Activated B cell treated with CpG ODN at 0.5 μM for 24 hours (primary cell): ENCODE measurements around the gene HHATL. TPM values are rescaled to one million over a fixed set of nuclear protein-coding genes. Genes with fewer than 3 reads are reported as not detected.

Experiments used
- ATAC-seq: fragments of 200-7000 bp; cut with Tn5 transposase; one replicate; pipeline ENCODE4 v1.10.0; 2021; ENCODE audit warnings: low read depth, mild to moderate bottlenecking, moderate library complexity
- CTCF ChIA-PET: fragments of 350-600 bp; sonication (Branson Sonifier 250); formaldehyde crosslinking; loops from one replicate; lab custom pipeline; 2021; ENCODE audit warnings: antibody characterized with exemption; lab: Charles Lee
- POLR2A ChIA-PET: fragments of 350-600 bp; sonication (Branson Sonifier 250); formaldehyde crosslinking; loops from one replicate; lab custom pipeline; 2021; ENCODE audit warnings: antibody characterized with exemption; lab: Charles Lee
- DNase-seq: peaks from one replicate; pipeline ENCODE4 v3.0.0; 2022
- H3K27ac Mint-ChIP-seq: one replicate; pipeline ENCODE4 v1.8.0; 2020; ENCODE audit warnings: mixed read lengths
- H3K27me3 Mint-ChIP-seq: one replicate; pipeline ENCODE4 v1.8.0; 2021; ENCODE audit warnings: mixed read lengths
- H3K36me3 Mint-ChIP-seq: one replicate; pipeline ENCODE4 v1.8.0; 2021; ENCODE audit warnings: low read depth, mixed read lengths
- H3K4me1 Mint-ChIP-seq: one replicate; pipeline ENCODE4 v1.8.0; 2021; ENCODE audit warnings: mixed read lengths
- H3K4me3 Mint-ChIP-seq: one replicate; pipeline ENCODE4 v1.8.0; 2020; ENCODE audit warnings: mild to moderate bottlenecking, mixed read lengths
- H3K9me3 Mint-ChIP-seq: one replicate; pipeline ENCODE4 v1.8.0; 2020; ENCODE audit warnings: mixed read lengths
- intact Hi-C: fragments of 100-400 bp; cut with micrococcal nuclease; formaldehyde crosslinking; loops from one replicate; pipeline ENCODE4 v1.15.1; 2024
- total RNA-seq: library from RNA; stranded (reverse); gene quantifications from 2 replicates; pipeline ENCODE4 v1.2.3, GENCODE V29; 2022
- TF ChIP-seq, protein P1 (sequence below): fragments of 200-600 bp; IDR thresholded peaks from one replicate; pipeline ENCODE4 v1.8.0; 2022; ENCODE audit warnings: antibody characterized with exemption, mild to moderate bottlenecking

The HHATL gene
- total RNA-seq, 1 donor from 2014 or later, result not detected

DNA sequence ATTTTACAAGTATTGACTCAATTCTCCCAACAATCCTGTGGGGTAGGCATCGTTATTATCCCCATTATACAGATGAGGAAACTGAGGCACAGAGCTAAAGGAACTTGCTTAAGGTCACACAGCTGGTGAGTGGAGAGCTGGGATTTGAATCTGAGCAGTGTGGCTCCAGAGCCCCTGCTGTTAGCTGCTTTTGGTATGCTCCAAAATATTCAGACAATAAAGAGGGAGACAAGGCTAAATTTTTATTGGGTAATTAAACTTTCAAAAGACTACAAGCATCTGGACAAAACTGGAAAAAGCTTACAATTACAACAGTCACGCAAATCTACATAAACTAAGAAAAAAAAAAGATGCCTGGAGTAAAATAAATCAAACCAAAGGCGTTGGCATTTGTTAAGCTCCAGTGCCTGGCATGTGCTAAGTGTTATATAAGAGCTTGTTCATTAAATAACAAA lies 42.7 kb upstream of the HHATL start:
- H3K4me1 Mint-ChIP-seq, result peaks cover 9% of the 10 kb centered on the region
- H3K27ac Mint-ChIP-seq, result no peak overlapping the region
- POLR2A ChIA-PET, result no interaction called here
- H3K36me3 Mint-ChIP-seq, result no peaks in the 10 kb centered on the region
- ATAC-seq (no peak), DNase-seq (no peak)
- CTCF ChIA-PET, result interaction anchor here (1.2 to 3.0 kb wide), 7 partner anchors 11 to 173 kb away, joined by 3 to 16 read pairs (median 5); partner anchors contain the start of genes SEC22C and SS18L2
- intact Hi-C loops, result loop anchor here (2.0 to 10.0 kb wide), 3 partner anchors 27 to 501 kb away; partner anchors contain the start of gene CCDC13
- H3K27me3 Mint-ChIP-seq, result no peaks in the 10 kb centered on the region
- TF ChIP-seq, protein P1, sequence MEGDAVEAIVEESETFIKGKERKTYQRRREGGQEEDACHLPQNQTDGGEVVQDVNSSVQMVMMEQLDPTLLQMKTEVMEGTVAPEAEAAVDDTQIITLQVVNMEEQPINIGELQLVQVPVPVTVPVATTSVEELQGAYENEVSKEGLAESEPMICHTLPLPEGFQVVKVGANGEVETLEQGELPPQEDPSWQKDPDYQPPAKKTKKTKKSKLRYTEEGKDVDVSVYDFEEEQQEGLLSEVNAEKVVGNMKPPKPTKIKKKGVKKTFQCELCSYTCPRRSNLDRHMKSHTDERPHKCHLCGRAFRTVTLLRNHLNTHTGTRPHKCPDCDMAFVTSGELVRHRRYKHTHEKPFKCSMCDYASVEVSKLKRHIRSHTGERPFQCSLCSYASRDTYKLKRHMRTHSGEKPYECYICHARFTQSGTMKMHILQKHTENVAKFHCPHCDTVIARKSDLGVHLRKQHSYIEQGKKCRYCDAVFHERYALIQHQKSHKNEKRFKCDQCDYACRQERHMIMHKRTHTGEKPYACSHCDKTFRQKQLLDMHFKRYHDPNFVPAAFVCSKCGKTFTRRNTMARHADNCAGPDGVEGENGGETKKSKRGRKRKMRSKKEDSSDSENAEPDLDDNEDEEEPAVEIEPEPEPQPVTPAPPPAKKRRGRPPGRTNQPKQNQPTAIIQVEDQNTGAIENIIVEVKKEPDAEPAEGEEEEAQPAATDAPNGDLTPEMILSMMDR, result no peak
- H3K4me3 Mint-ChIP-seq, result no peak overlapping the region
- no peaks in the 10 kb centered on the region for H3K9me3 Mint-ChIP-seq

DNA sequence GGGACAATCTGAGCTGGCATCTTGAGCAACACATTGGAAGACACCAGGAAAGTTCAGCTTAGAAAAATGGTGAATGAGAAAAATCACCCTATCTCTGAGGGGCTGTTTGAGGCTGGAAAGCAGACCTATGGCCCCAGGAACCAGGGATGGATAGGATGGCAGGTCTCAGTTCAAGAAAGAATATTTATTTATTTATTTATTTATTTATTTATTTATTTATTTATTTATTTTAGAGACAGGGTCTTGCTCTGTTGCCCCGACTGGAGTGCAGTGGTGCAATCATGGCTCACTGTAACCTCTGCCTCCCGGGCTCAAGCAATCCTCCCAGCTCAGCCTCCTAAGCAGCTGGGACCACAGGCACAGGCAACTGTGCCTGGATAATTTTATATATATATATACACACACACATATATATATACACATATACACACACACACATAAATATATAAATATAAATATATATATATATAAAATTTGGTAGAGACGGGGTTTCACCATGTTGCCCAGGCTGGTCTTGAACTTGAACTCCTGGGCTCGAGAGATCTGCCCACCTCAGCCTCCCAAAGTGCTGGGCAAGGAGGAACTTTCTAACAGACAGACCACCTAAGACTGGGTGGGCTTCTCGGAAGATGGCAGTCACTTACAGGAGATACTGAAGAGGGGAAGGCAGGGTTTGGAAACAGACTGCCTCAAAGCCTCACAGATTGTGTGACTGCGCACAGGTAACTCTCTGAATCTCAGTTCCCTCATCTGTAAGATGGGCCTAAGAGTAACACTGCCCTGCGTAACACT lies 40.8 kb upstream of the HHATL start:
- H3K36me3 Mint-ChIP-seq, result no peaks in the 10 kb centered on the region
- DNase-seq, result no peak
- H3K27ac Mint-ChIP-seq, result no peak overlapping the region
- no peak for ATAC-seq
- H3K9me3 Mint-ChIP-seq, result no peaks in the 10 kb centered on the region
- intact Hi-C loops, result loop anchor here (5.0 to 10.0 kb wide), 2 partner anchors 81 to 499 kb away; no protein-coding TSS in a partner anchor
- TF ChIP-seq, protein P1, result no peak
- H3K4me3 Mint-ChIP-seq, result no peak overlapping the region
- H3K27me3 Mint-ChIP-seq, result no peaks in the 10 kb centered on the region
- peaks cover 25% of the 10 kb centered on the region for H3K4me1 Mint-ChIP-seq
- CTCF ChIA-PET, result interaction anchor here (1.0 to 3.0 kb wide), 8 partner anchors 13 to 195 kb away, joined by 3 to 16 read pairs (median 3); partner anchors contain the start of gene SEC22C
- POLR2A ChIA-PET, result interaction anchor here (1.0 kb wide), 1 partner anchor 161 kb away, joined by 4 read pairs; the partner anchor contains the start of gene SEC22C

DNA sequence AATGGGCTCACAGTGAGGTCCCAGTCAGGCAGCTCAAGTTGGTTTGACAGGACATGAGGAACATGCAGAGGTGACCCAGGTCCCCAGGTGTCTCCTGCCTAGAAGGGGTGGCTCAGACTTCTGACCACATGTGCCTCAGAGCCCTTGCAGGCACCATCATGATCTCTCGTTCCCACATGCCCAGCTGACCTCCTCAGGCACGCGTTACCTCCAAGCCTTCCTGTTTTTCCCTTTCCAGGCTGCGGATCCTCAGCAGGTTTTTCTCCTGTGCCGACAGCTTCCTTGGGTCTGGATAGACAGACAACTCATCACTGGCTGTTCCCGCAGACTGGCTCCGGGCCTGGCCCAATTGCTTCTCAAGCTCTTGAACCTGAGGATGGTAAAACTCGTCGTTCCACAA lies 40.1 kb upstream of the HHATL start:
- no peaks in the 10 kb centered on the region for H3K9me3 Mint-ChIP-seq
- intact Hi-C loops, result loop anchor here (5.0 to 10.0 kb wide), 2 partner anchors 80 to 498 kb away; no protein-coding TSS in a partner anchor
- H3K4me3 Mint-ChIP-seq, result no peak overlapping the region

DNA sequence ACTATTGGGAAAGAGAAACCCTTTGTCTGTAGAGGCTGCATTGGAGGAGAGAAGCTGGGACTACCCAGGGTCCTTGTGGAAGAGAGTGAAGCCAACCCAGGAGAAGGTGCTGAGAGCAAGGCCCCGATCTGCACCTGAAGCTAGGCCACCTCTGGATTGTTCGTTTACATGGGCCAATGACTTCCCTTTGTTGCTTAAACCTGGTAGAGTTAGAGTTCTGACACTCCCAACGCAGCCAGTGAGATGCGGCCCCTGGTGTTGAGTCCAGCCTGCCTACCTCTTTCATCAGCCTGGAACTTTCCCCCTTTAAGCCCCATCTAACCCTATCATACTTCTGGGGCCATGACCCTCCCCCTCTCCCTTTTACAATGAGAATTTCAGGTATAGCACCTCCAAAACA lies 39.7 kb upstream of the HHATL start:
- H3K4me3 Mint-ChIP-seq, result no peak overlapping the region
- TF ChIP-seq, protein P1, result no peak
- H3K27me3 Mint-ChIP-seq, result no peaks in the 10 kb centered on the region
- peaks cover 21% of the 10 kb centered on the region for H3K4me1 Mint-ChIP-seq
- no peak for DNase-seq
- no peaks in the 10 kb centered on the region for H3K9me3 Mint-ChIP-seq
- no peak for ATAC-seq
- no peak overlapping the region for H3K27ac Mint-ChIP-seq
- H3K36me3 Mint-ChIP-seq, result no peaks in the 10 kb centered on the region
- CTCF ChIA-PET, result interaction anchor here (1.4 to 2.6 kb wide), 2 partner anchors 37 to 139 kb away, joined by 3 to 6 read pairs; no protein-coding TSS in a partner anchor
- POLR2A ChIA-PET, result no interaction called here
- intact Hi-C loops, result loop anchor here (5.0 to 10.0 kb wide), 2 partner anchors 80 to 497 kb away; no protein-coding TSS in a partner anchor

More for the DNA sequence above, 40.1 kb upstream of the HHATL start:
- CTCF ChIA-PET, result interaction anchor here (1.4 to 2.6 kb wide), 2 partner anchors 37 to 139 kb away, joined by 3 to 6 read pairs; no protein-coding TSS in a partner anchor
- POLR2A ChIA-PET, result no interaction called here
- H3K4me1 Mint-ChIP-seq, result peaks cover 25% of the 10 kb centered on the region
- TF ChIP-seq, protein P1, result no peak
- H3K27me3 Mint-ChIP-seq, result no peaks in the 10 kb centered on the region
- ATAC-seq (no peak), DNase-seq (no peak)
- no peaks in the 10 kb centered on the region for H3K36me3 Mint-ChIP-seq
- no peak overlapping the region for H3K27ac Mint-ChIP-seq

DNA sequence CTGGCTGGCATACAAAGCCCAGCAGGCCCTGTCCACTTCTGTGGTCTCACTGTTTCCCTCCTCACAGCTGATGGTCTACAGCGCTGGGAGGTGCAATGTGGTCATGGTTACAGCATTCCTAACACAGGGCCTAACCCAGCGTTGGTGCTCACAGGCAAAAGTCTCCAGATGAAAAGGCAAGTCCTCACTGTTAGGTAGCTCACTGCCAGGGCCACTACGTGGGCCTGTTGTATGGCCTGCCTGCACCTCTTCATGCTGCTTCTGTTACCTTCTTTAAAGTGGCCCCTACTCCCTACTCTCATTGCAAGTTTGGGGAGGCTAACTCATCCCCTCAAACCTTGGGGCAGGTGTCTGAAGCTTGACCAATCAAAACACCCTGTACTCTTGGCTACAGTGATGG lies 39.2 kb upstream of the HHATL start:
- DNase-seq (no peak), ATAC-seq (no peak)
- H3K9me3 Mint-ChIP-seq, result no peaks in the 10 kb centered on the region
- no peaks in the 10 kb centered on the region for H3K27me3 Mint-ChIP-seq
- peaks cover 21% of the 10 kb centered on the region for H3K4me1 Mint-ChIP-seq
- intact Hi-C loops, result loop anchor here (5.0 to 10.0 kb wide), 2 partner anchors 79 to 497 kb away; no protein-coding TSS in a partner anchor
- TF ChIP-seq, protein P1, result no peak
- no peaks in the 10 kb centered on the region for H3K36me3 Mint-ChIP-seq
- ChIA-PET POLR2A (no interaction called here), CTCF (interaction anchor here (1.4 to 2.6 kb wide), 2 partner anchors 38 to 140 kb away, joined by 3 to 6 read pairs; no protein-coding TSS in a partner anchor)
- no peak overlapping the region for H3K4me3 Mint-ChIP-seq
- H3K27ac Mint-ChIP-seq, result no peak overlapping the region
